HEK293 (cell line): Measurements from ENCODE around the gene NELL1.

Experiments
- TF ChIP-seq, protein P1 (sequence below): fragments of 450-650 bp; formaldehyde crosslinking; IDR thresholded peaks from 2 replicates; pipeline ENCODE4 v1.5.1; 2016; ENCODE audit warnings: missing biosample characterization, missing genetic modification characterization
- TF ChIP-seq, protein P2 (sequence below): fragments of 450-650 bp; formaldehyde crosslinking; optimal IDR thresholded peaks from 2 replicates; pipeline ENCODE3; 2016; ENCODE audit warnings: missing biosample characterization, mild to moderate bottlenecking, missing genetic modification characterization

DNA sequence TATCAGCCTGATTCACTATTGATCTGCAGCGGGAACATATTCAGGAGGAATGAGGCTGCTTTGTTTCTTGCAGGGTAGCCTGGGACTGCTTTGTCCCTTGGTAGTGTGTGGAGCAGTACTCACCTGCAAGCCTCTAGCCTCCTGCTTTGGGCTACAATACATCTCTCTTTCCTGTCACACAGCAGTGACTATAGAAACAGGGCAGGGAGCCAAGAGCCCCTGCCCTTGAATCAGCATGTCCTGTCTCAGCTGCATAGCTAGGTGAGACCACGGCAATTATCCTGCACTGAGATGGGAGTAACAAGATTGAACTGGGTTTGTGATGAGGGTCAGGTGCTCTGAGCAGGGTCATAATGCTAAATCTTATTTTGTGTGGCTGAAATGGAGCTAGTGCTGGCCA is 191.9 kb downstream of the NELL1 start:
- TF ChIP-seq, protein P1, sequence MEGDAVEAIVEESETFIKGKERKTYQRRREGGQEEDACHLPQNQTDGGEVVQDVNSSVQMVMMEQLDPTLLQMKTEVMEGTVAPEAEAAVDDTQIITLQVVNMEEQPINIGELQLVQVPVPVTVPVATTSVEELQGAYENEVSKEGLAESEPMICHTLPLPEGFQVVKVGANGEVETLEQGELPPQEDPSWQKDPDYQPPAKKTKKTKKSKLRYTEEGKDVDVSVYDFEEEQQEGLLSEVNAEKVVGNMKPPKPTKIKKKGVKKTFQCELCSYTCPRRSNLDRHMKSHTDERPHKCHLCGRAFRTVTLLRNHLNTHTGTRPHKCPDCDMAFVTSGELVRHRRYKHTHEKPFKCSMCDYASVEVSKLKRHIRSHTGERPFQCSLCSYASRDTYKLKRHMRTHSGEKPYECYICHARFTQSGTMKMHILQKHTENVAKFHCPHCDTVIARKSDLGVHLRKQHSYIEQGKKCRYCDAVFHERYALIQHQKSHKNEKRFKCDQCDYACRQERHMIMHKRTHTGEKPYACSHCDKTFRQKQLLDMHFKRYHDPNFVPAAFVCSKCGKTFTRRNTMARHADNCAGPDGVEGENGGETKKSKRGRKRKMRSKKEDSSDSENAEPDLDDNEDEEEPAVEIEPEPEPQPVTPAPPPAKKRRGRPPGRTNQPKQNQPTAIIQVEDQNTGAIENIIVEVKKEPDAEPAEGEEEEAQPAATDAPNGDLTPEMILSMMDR = no peak
- TF ChIP-seq, protein P2, sequence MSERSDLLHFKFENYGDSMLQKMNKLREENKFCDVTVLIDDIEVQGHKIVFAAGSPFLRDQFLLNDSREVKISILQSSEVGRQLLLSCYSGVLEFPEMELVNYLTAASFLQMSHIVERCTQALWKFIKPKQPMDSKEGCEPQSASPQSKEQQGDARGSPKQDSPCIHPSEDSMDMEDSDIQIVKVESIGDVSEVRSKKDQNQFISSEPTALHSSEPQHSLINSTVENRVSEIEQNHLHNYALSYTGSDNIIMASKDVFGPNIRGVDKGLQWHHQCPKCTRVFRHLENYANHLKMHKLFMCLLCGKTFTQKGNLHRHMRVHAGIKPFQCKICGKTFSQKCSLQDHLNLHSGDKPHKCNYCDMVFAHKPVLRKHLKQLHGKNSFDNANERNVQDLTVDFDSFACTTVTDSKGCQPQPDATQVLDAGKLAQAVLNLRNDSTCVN (tag by site-specific recombination) = no peak
